OCI-LY7 (cell line): Measurements from ENCODE around the gene PCK2.

Experiments used
- CTCF ChIP-seq: fragments of 200-600 bp; sonication (generic); conservative IDR thresholded peaks from 2 replicates; pipeline ENCODE4 v1.5.1; 2014; ENCODE audit warnings: mild to moderate bottlenecking, antibody characterized with exemption, low read length, moderate library complexity, mixed read lengths
- EZH2phosphoT487 ChIP-seq: fragments of 200-600 bp; sonication (generic); IDR thresholded peaks from 2 replicates; pipeline ENCODE4 v1.6.1; 2018; ENCODE audit warnings: low read depth, borderline replicate concordance, mild to moderate bottlenecking, mixed run types, antibody characterized with exemption, low read length, moderate library complexity, mixed read lengths

GRCh38 chr14:24057271-24057670 lies 36.8 kb upstream of the PCK2 start:
- TF ChIP-seq CTCF = no peak
- TF ChIP-seq EZH2phosphoT487 = no peak
